Testis (tissue), 2 donors: ENCODE measurements around the gene PCDHB10.

Experiments used
- CTCF ChIP-seq, 3 experiments: fragments of 450-650 bp in 2 of 3; fragments of 200-600 bp in 1 of 3; sonication (generic) in 1 of 3; IDR thresholded peaks; one replicate each; pipeline ENCODE4 v1.5.1; 2016 to 2019; ENCODE audit warnings: antibody characterized with exemption in 3 of 3, mild to moderate bottlenecking in 2 of 3, moderate library complexity in 1 of 3
- POLR2A ChIP-seq: fragments of 450-650 bp; IDR thresholded peaks from one replicate; pipeline ENCODE4 v1.6.1; 2017; ENCODE audit warnings: antibody characterized with exemption, mild to moderate bottlenecking, moderate library complexity

- TF ChIP-seq CTCF (IDR thresholded peaks at IDR 0.05) (peak in 1 of 3 experiments; percentile 31), POLR2A (no peak)
Measured at GRCh38 chr5:141199359-141200235, 7.4 kb downstream of the PCDHB10 start, which contains the start of gene PCDHB11.
